Tongue (tissue), 2 donors: ENCODE results near the gene ATP2B3. TPM values are rescaled to one million over a fixed set of nuclear protein-coding genes. Genes with fewer than 3 reads are reported as not detected.
A peak's percentile ranks its signal among the peaks of the same experiment; 100 is the strongest.

Source experiments
- DNase-seq: peaks from one replicate; pipeline ENCODE4 v3.0.0-alpha.2; 2015
- total RNA-seq: library from RNA; depleted of rRNA; stranded (reverse); fragments of >200 nt; gene quantifications from one replicate; pipeline ENCODE4 v1.2.3, GENCODE V29; 2014

The ATP2B3 gene
- total RNA-seq, 1 donor from 2014 or later: 0.41 TPM

- DNase-seq: peak; percentile 86
These were observed 20.3 kb downstream of the ATP2B3 start for GRCh38 chrX:153537526-153538295.

GRCh38 chrX:153538424-153538823 lies 21.0 kb downstream of the ATP2B3 start:
- no peak for DNase-seq

DNA sequence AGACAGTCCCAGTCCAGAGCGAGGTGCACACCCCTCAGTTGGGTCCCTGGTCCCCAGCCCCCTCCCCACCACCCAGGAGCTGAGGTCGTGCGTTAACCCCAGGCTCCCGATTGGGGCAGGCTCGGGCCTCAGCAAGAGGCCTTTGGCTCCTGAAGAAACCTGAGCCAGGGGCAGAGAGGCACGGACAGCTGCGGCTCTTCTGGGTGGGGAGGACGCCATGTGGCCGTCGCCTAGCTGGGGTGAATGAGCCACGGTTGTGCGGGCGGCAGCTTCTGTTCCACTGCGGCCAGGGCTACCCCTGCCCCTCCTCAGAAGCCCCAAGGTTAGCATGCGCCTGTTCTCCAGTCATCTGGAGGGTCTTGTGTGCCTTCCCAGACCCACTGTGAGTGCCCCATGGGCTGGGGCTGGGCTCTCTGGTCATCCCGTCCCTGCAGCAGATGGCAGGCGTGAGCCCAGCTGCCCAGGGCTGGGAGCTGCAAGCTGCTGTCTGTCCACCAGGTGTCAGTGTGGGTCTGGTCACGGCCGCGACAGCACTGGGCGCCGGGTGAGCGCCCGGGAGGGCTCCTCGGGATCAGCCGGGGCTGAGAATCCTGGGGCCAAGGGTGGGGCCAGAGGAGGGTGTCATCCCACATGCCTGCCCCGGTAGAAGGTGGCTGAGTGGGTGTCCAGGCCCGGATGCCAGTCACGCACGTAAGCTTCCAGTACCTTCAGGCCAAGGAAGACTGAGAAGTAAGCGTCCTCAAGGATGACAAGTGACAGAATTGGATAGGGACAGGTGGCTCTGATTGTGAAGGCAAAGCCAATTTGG lies 21.9 kb downstream of the ATP2B3 start:
- peak; percentile 75 for DNase-seq

GRCh38 chrX:153539979-153540358 lies 22.5 kb downstream of the ATP2B3 start:
- no peak for DNase-seq

GRCh38 chrX:153544727-153545126 lies 27.3 kb downstream of the ATP2B3 start:
- DNase-seq: no peak

DNA sequence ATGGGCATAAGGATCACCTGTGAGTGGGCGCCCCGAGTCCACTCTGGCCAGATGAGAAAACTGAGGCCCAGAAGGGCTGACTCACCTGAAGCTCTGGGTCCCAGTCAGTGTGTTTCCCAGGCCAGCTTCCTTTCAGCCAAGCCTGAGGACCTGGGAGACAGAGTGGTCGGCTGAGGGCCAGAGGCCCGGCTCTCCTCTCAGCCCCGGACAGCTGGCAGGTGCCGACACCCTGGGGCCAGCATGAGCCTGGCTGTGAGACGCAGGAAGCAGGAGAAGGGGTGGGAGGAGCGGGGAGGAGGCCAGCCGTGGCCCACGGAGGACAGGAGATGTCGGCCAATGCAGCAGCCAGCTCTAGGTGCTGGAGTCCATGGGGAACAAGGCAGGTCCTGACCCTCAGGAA lies 28.9 kb downstream of the ATP2B3 start:
- no peak for DNase-seq

DNA sequence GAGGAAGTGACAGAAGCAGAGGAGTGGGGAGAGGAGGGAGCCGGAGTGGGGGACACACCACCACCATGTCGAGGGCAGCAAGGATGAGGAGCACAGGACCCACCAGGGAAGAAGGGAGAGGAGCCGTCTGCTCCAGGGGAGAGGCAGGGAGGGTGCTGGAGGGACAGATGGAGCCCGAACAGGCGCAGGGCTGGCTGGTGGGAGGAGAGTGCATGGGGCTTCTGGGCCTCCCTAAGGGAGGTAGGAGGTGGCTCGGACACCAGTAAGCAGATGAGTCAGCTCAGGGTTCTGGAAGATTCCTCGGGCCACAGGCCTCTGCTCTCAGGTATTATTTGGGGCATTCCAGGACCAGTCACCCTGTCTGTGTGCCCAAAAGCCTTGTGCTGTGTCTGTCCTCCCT lies 29.8 kb downstream of the ATP2B3 start:
- no peak for DNase-seq

DNA sequence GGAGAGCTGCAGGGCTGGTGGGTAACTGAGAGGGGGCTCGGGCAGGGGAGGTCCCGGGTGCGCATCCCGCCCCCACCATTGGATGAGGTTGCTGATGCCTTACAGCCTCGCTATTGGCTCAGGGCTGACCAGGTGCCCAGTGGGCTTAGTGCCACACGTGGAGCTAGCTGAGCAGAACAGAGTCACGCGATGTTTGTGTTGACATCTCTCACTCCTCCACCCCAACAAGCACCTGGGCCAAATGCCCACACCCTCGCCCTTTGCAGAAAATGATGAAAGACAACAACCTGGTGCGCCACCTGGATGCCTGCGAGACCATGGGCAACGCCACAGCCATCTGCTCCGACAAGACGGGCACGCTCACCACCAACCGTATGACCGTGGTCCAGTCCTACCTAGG lies 31.8 kb downstream of the ATP2B3 start:
- DNase-seq: no peak

DNA sequence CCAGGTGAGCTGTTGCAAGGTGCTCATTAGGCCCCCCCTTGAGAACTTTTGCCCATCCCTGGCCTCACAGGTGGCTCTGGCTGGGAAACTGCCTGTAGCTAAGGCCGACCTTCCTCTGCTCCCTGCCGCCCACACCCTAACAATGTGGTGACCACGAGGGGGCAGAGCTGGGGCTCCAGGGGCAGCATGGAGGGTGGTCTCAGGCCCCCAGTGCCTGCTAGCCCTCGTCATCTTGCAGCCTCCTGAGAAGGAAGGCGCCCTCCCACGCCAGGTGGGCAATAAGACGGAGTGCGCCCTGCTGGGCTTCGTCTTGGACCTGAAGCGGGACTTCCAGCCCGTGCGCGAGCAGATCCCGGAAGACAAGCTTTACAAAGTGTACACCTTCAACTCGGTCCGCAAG lies 32.4 kb downstream of the ATP2B3 start:
- DNase-seq: no peak

GRCh38 chrX:153551135-153551534 lies 33.7 kb downstream of the ATP2B3 start:
- DNase-seq: no peak

GRCh38 chrX:153554519-153555167 lies 37.2 kb downstream of the ATP2B3 start:
- DNase-seq: peak; percentile 80

DNA sequence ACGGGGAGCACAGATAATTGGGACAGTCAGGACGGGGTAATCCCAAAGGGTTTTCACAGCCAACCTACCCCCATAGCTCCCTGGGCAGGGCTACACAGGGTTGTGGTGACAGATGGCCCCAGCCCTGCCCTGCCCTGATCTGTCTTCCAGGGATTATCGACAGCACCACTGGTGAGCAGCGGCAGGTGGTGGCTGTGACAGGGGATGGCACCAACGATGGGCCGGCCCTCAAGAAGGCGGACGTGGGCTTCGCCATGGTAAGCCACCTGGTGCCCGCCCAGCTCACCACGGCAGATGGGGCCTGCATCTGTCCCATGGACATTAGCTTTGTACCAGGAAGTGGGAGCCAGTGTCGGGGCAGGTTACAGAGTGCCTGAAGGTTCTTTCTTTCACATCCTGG lies 39.3 kb downstream of the ATP2B3 start:
- DNase-seq: no peak

DNA sequence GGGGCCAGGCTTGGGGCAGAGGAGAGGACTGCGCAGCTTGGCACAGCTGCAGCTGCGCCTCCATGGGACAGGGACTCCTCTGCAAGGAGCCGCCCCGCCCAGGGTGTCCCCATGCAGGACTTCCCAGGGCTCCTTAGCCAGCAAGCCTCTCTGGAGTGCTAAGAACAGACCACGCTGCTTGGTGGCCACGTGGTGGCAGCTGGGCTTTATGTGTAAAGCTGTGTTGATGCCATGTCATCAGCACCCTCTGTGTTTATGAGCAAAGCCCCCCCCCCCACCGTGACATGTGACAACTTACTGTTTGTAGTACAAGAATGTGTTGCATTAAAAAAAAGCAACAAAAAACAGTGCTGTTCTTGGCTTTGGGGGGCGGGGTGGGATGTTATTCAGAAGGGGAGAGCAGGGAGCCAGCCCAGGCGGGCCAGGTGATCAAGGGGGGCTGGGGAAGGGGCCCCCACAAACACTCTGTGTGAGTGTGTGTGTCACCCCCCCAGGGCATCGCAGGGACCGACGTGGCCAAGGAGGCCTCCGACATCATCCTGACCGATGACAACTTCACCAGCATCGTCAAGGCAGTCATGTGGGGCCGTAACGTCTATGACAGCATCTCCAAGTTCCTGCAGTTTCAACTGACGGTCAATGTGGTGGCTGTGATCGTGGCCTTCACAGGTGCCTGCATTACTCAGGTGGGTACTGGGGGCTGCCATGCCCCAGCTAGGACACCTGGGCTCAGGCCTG lies 40.3 kb downstream of the ATP2B3 start:
- DNase-seq: no peak

DNA sequence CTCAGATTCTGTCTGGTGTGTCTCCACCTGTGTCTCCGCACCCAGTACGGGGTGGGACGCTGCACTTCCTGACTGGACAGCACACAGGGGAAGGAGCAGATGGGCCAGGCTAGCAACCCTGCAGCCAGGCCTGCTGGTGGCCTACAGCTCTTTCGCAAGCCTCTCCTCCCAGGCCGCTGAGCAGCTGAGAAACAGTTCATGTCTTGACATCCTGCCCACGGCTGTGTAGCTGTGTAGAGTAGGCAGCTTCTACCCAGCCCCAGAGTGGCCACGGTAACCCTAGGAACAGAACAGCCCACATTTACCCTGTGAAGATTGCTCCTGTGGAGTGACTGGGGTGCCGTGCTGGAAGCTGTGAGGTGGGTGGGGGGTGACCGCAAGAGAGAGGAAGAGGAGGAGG lies 42.6 kb downstream of the ATP2B3 start:
- no peak for DNase-seq

- DNase-seq: no peak
These were observed 43.0 kb downstream of the ATP2B3 start for GRCh38 chrX:153560466-153560865.

- no peak for DNase-seq
These were observed 43.9 kb downstream of the ATP2B3 start for GRCh38 chrX:153561337-153561736.

- no peak for DNase-seq
These were observed 45.1 kb downstream of the ATP2B3 start for GRCh38 chrX:153562546-153562945.

GRCh38 chrX:153564047-153564606 lies 46.7 kb downstream of the ATP2B3 start:
- DNase-seq: no peak

GRCh38 chrX:153565996-153566580 lies 48.6 kb downstream of the ATP2B3 start:
- DNase-seq: no peak

DNA sequence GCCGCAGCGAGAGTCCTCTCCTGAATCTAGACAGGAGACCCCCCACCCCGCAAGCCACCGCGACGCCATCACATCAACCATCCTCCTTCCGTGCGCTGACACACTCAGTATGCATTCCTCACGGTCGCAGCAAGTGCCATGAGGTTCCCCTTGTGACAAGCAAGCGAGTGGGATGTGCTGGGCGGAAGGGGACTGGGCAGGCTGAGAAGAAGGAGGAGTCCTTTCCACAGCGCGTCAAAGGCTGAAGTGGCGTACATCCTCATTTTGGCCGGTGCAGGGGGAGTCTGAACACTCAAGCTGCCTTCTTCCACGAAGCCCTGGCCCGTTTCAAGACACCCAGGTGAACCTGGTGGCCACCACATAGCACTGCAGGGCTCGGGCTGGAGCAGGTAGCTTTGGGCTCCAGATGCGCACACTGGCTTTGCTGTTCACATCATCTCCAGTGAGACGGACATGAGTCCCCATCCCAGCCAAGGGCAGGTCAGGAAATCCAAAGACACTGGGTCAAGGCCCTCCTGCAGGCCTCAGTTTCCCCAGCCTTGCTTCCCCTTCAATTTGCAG lies 51.1 kb downstream of the ATP2B3 start:
- no peak for DNase-seq

DNA sequence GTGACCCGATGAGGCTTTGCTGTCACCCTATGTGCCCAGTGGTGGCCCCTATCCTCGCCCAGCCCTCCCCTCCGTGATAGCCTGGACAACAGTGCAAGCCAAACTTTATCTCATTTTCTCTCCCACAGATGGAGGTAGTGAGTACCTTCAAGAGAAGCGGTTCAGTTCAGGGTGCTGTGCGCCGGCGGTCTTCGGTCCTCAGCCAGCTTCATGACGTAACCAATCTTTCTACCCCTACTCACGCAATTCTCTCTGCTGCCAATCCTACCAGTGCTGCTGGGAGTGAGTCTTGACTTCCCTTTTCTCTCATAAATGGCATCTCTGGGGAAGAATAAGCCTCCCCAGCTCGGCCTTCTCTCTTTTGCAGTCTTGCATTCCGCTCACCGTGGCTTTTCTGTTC lies 52.0 kb downstream of the ATP2B3 start:
- DNase-seq: no peak
